NCI-H2107 treated with DMSO at 0.1 percent for 48 hours (cell line): ENCODE results near the gene ANO6.
"Not testable (repeated sequence)": the region's sequence is repeated elsewhere in the genome, so short reads cannot be mapped to it uniquely, and the experiment has no call there.

Source experiments
- DNase-seq: peaks from one replicate; lab custom pipeline; 2025; ENCODE audit not compliant: unreplicated experiment; lab: John Stamatoyannopoulos, UW

The ANO6 gene

DNA sequence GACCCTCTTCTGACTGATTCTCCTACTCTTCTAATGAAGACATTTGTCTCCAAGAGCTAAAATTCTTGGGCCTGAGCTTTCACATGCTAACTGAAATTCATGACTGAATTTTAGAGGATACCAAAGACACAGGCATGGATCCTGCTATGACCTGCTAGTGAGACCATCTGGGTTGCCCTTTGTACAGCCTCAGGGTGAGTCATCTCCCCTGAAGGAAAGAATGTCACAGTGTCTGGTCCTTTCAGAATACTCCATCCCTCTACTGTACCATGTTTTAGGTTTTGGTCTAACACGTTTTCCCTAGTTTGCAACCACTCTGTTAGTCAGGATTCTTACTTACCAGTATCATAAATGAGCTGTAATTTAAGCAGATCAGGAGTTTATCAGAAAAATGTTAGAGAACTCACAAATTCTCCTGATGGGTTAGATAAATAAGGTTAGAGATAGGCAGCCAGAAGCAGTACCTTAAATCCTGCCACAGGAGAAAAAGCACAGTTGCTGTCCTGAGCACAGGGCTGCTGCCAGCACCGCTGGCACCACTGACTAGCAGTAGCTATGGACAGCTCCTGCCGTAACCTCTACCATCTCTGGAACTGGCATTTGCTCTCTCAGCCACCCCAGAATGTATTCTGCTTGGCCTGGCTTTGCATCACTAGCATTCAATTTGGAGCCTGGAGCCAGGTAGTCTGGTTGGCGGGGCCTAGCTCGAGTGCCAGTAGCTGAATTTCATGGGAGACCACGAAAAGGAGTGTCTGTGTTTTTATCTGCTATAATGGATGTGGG lies 127.6 kb downstream of the ANO6 start:
- no peak for DNase-seq

DNA sequence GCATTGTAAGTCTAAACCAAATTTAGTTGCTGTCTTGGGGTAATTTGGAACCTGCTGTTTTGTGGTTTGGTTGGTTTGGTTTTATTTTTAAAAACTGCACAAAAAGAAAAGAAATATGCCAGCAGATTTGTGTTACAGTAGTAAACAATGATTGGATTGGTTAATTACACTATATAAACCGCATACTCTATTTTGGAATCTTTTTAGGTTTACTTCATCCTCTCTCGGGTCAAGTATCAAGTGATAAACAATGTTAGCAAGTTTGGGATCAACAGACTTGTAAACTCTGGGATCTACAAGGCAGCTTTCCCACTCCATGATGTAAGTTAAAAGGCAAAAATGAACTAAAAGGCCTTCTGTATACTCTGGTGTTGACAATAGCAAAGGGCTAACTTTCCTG lies 132.4 kb downstream of the ANO6 start:
- no peak for DNase-seq

GRCh38 chr12:45348986-45349385 lies 133.1 kb downstream of the ANO6 start:
- DNase-seq = no peak

- DNase-seq = no peak
Measured at GRCh38 chr12:45349916-45350315, 134.0 kb downstream of the ANO6 start.

DNA sequence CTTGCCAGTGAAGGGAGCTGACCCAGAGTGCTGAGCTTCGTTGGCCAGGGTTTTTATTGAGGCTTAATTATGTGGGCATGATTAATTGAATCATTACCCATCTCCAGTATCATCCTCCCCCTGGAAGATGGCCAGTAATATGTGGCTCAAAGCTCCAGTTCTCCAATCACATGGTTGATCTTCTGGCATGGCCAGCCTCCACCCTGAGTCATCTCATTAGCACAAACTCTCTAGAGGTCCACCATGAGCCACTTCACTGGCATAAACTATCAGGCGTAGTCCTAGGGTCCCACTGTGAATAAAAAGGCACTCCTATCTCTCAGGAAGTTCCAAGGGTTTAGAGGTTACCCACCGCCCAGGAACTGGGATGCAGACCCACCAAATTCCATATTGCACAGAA lies 135.0 kb downstream of the ANO6 start:
- DNase-seq = no peak

DNA sequence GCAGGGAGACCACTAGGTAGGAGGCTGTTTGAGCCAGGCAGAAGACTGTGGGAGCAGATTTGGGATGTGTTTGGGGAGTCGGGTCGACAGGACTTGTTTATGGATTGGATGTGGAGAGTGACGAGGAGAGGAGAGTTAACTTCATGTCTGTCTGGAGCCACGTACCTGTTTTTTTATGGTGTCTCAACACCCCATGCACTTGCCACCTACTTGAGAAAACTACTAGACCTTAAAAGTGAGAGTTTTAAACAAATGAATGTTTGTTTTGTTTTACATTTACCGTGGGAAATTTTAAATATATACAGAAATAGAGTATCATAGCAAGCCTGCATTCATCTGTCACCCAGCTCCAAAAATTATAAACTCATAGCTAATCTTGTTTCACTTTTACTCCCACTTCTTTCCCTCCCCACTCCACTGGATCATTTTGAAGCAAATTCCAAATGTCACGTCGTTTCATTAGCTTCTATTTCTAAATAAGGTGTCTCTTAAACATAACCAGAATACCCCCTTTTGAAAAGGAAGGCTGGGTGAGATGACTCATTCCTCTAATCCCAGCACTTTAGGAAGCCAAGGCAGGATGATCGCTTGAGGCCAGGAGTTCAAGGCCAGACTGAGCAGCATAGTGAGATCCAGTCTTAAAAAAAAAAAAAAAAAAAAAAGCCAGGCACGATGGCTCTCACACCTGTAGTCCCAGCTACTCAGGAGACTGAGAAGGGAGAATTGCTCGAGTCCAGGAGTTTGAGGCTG lies 136.2 kb downstream of the ANO6 start:
- DNase-seq = no peak

- DNase-seq = no peak
Measured at GRCh38 chr12:45353944-45354343, 138.0 kb downstream of the ANO6 start.

DNA sequence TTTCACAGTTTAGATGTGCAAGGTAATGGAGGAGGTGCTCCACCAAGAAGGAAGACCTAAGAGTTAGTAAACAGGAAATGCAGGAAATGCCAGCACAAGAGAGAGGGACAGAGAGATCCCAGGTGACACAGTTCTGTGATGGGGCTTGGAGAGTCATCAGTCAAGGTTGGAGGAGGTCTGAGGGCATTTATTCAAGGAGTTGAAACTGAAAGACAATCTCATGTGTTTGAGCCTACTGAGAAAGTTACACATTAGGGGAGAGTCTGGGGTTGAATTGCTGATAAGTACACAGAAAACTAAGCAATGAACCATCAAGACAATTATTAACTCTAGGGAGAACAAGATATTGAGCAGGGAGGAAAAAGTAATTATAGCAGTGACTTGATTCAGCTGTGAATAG lies 138.5 kb downstream of the ANO6 start:
- no peak for DNase-seq

DNA sequence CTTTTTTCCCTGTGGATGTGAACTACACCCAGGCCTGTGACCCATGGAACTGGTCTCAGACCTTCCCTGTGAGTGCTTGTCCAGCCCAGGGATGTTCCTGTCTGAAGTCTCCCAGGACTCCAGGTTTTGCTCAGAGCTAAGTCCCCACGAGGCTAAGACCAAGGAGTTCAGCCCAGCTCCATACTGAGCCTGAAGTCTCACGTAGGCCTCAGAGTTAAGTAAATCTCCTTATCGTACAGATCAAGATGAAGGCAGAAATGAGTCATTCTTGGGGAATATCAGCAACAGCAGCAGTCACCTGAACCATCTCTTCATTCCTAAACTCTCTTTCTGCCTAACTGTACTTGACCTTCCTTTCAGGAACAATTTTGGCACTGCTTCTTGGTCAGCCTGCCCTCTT lies 139.8 kb downstream of the ANO6 start:
- DNase-seq = no peak

DNA sequence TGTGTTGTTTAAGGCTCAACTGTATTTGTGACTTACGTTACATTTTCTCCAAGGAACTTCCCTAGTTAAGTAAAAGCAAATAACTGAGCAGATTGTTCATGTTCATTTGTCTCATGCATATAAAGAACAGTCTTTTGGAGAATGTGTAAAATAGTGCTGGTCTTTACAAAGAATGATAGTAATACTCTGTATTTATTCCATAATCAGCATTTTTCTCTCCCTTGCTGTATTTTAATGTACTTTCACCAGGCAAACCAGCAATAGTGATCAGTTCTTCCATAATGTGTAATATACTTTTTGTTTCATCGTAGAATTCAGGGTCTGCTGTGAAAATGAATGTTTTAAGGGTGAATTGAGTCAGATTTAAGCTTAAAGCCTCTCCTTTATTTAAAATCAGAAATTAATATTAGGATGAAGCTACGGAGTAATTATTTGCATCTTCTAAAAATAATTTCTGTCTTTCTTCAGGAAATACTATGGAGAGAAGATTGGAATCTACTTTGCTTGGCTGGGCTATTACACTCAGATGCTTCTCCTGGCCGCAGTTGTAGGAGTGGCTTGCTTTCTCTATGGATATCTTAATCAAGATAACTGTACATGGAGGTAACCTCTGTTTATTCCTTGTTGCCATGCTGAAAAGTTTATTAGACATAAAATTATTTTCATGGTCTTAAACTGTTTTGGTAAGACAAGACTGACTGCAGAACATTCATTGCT lies 141.1 kb downstream of the ANO6 start:
- DNase-seq = no peak

- DNase-seq = no peak
Measured at GRCh38 chr12:45357539-45358417, 141.9 kb downstream of the ANO6 start.

DNA sequence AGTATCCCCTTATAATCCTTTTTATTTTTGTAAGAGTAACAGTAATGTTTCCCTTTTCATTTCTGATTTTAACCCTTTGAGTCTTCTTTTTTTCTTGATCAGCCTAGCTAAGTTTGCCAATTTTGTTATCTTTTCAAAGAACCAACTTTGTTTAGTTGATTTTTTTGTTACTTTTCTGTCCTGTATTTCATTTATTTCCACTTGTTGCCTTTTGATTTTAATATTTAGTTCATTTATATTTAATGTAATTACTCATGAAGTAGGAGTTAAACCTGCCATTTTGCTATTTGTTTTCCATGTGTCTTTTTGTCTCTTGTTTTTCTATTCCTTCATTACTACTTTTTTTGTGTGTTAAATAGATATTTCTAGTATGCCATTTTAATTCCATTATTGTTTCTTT lies 146.4 kb downstream of the ANO6 start:
- DNase-seq = no peak

DNA sequence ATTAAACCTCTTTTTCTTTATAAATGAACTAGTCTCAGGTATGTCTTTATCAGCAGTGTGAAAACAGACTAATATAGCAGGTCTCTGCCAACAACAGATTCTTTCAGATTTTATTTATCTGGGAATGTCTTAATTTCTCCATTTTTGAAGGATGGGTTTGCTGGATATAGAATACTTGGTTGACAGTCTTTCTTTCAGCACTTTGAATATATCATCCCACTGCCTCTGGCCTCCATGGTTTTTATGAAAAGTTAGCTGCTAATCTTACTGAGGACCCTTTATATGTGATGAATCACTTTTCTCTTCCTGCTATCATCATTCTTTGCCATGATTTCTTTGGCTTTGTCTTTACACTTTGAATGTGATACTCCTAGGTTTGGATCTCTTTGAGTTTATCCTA lies 148.0 kb downstream of the ANO6 start:
- DNase-seq = no peak

GRCh38 chr12:45368841-45369489 lies 153.1 kb downstream of the ANO6 start:
- DNase-seq = no peak

- DNase-seq = no peak
Measured at GRCh38 chr12:45377815-45378214, 161.9 kb downstream of the ANO6 start.

GRCh38 chr12:45379261-45379660 lies 163.4 kb downstream of the ANO6 start:
- no peak for DNase-seq

- DNase-seq = no peak
Measured at GRCh38 chr12:45381351-45381750, 165.5 kb downstream of the ANO6 start.

GRCh38 chr12:45388545-45388944 lies 172.7 kb downstream of the ANO6 start:
- DNase-seq = no peak

GRCh38 chr12:45389426-45389825 lies 173.5 kb downstream of the ANO6 start:
- DNase-seq = no peak

DNA sequence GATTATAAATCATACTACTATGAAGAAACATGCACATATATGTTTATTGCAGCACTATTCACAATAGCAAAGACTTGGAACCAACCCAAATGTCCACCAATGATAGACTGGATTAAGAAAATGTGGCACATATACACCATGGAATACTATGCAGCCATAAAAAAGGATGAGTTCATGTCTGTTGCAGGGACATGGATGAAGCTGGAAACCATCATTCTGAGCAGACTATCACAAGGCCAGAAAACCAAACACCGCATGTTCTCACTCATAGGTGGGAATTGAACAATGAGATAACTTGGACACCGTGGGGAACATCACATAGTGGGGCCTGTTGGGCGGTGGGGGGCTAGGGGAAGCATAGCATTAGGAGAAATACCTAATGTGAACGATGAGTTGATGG lies 181.6 kb downstream of the ANO6 start:
- DNase-seq = not testable (repeated sequence)
